HepG2 (cell line): ENCODE data around the gene PIM3. TPM values are rescaled to one million over a fixed set of nuclear protein-coding genes. Genes with fewer than 3 reads are reported as not detected.

ENCODE experiments used
- AKAP8 ChIP-seq: sonication (generic); formaldehyde crosslinking; IDR thresholded peaks from 2 replicates; pipeline ENCODE4 v1.5.1; 2020; ENCODE audit warnings: mild to moderate bottlenecking, missing genetic modification reagents
- CENPX ChIP-seq: sonication (generic); formaldehyde crosslinking; IDR thresholded peaks from 2 replicates; pipeline ENCODE4 v1.9.0; 2021; ENCODE audit warnings: mild to moderate bottlenecking, missing genetic modification reagents, moderate library complexity
- DMAP1 ChIP-seq: IDR thresholded peaks from 2 replicates; pipeline ENCODE4 v1.6.1; 2016
- GLI4 ChIP-seq: sonication (generic); formaldehyde crosslinking; IDR thresholded peaks from 2 replicates; pipeline ENCODE4 v1.5.1; 2020; ENCODE audit warnings: missing genetic modification reagents, mild to moderate bottlenecking, moderate library complexity, borderline replicate concordance
- HDAC2 ChIP-seq: sonication (generic); formaldehyde crosslinking; IDR thresholded peaks from 2 replicates; pipeline ENCODE4 v1.4.0; 2020; ENCODE audit warnings: missing genetic modification reagents
- HNF4A ChIP-seq: sonication (generic); formaldehyde crosslinking; IDR thresholded peaks from 2 replicates; pipeline ENCODE4 v1.4.0; 2020; ENCODE audit warnings: missing genetic modification reagents
- KDM1A ChIP-seq: IDR thresholded peaks from 2 replicates; pipeline ENCODE4 v1.6.1; 2016; ENCODE audit warnings: missing compliant biosample characterization
- KDM5B ChIP-seq: sonication (generic); formaldehyde crosslinking; IDR thresholded peaks from 2 replicates; pipeline ENCODE4 v1.4.0; 2020; ENCODE audit warnings: missing genetic modification reagents, mild to moderate bottlenecking, borderline replicate concordance
- MEF2D ChIP-seq: sonication (generic); formaldehyde crosslinking; IDR thresholded peaks from 2 replicates; pipeline ENCODE4 v1.5.1; 2020; ENCODE audit warnings: mild to moderate bottlenecking, missing genetic modification reagents
- MZF1 ChIP-seq: sonication (generic); formaldehyde crosslinking; IDR thresholded peaks from 2 replicates; pipeline ENCODE4 v1.8.1; 2023; ENCODE audit warnings: mild to moderate bottlenecking, missing genetic modification reagents, borderline replicate concordance
- NR2C2 ChIP-seq: sonication (generic); formaldehyde crosslinking; IDR thresholded peaks from 2 replicates; pipeline ENCODE4 v1.4.0; 2020; ENCODE audit warnings: missing genetic modification reagents, mild to moderate bottlenecking, moderate library complexity, borderline replicate concordance
- NR2F1 ChIP-seq, 2 experiments: fragments of 450-650 bp in 1 of 2; formaldehyde crosslinking in 1 of 2; IDR thresholded peaks; 2 replicates each; pipeline versions ENCODE4 v1.5.0 to v1.6.1; 2016 to 2020; ENCODE audit warnings: mild to moderate bottlenecking in 1 of 2, missing compliant biosample characterization in 1 of 2, missing genetic modification reagents in 1 of 2, moderate library complexity in 1 of 2
- RELA ChIP-seq: sonication (generic); formaldehyde crosslinking; IDR thresholded peaks from 2 replicates; pipeline ENCODE4 v1.4.0; 2020; ENCODE audit warnings: missing genetic modification reagents
- SRF ChIP-seq: IDR thresholded peaks from 2 replicates; pipeline ENCODE4 v1.6.1; 2011; ENCODE audit warnings: mild to moderate bottlenecking, low read depth, low read length, moderate library complexity
- SSRP1 ChIP-seq: IDR thresholded peaks from 2 replicates; pipeline ENCODE4 v1.6.1; 2016; ENCODE audit warnings: control low read depth
- ZFP62 ChIP-seq: sonication (generic); formaldehyde crosslinking; IDR thresholded peaks from 2 replicates; pipeline ENCODE4 v1.4.0; 2020; ENCODE audit warnings: missing genetic modification reagents
- ZNF263 ChIP-seq: sonication (generic); formaldehyde crosslinking; IDR thresholded peaks from 2 replicates; pipeline ENCODE4 v1.4.0; 2020; ENCODE audit warnings: missing genetic modification reagents
- ZNF280D ChIP-seq: sonication (generic); formaldehyde crosslinking; IDR thresholded peaks from 2 replicates; pipeline ENCODE4 v1.5.1; 2020; ENCODE audit warnings: mild to moderate bottlenecking, missing genetic modification reagents
- ZNF30 ChIP-seq: sonication (generic); formaldehyde crosslinking; IDR thresholded peaks from 2 replicates; pipeline ENCODE4 v1.5.0; 2020; ENCODE audit warnings: mild to moderate bottlenecking, missing genetic modification reagents
- ZNF7 ChIP-seq: IDR thresholded peaks from 2 replicates; pipeline ENCODE4 v1.6.1; 2016; ENCODE audit warnings: missing biosample characterization, missing genetic modification reagents
- ZNF747 ChIP-seq: sonication (generic); formaldehyde crosslinking; IDR thresholded peaks from 2 replicates; pipeline ENCODE4 v1.8.1; 2023; ENCODE audit warnings: missing genetic modification reagents, mild to moderate bottlenecking, borderline replicate concordance
- polyA plus RNA-seq, 8 experiments: library from polyadenylated mRNA; depleted of rRNA in 3 of 8; stranded (reverse) in 7 of 8; unstranded in 1 of 8; fragments of >200 nt; fragmentation: Illumina TruSeq in 4 of 8; extraction: Trizol in 4 of 8; gene quantifications; 2 replicates each; pipeline versions ENCODE4 v1.2.1 to v1.2.3, GENCODE V29; 2011 to 2016; ENCODE audit warnings: low read depth in 4 of 8, missing spikeins in 1 of 8, mixed read lengths in 1 of 8; ENCODE audit not compliant: insufficient read depth in 1 of 8
- total RNA-seq, 5 experiments: library from RNA; depleted of rRNA; stranded (reverse); fragments of >200 nt; fragmentation: Illumina TruSeq; extraction: Trizol; gene quantifications; 2 replicates each; pipeline ENCODE4 v1.2.3, GENCODE V29; 2016; ENCODE audit warnings: low read depth in 1 of 5
- TF ChIP-seq, protein P1 (sequence below): sonication (generic); formaldehyde crosslinking; IDR thresholded peaks from 2 replicates; pipeline ENCODE4 v1.5.0; 2020; ENCODE audit warnings: missing genetic modification reagents
- TF ChIP-seq, protein P2 (sequence below): sonication (generic); formaldehyde crosslinking; IDR thresholded peaks from 2 replicates; pipeline ENCODE4 v1.5.0; 2020; ENCODE audit warnings: missing genetic modification reagents
- TF ChIP-seq, protein P3 (sequence below): sonication (generic); formaldehyde crosslinking; IDR thresholded peaks from 2 replicates; pipeline ENCODE4 v1.4.0; 2020; ENCODE audit warnings: missing genetic modification reagents

The PIM3 gene
- total and polyA plus RNA-seq, 2 of the 13 experiments (the other 11 are each of a cell fraction or from before 2014, with no cell fraction given) = 21.6 to 31.2 TPM

- 0 out of 2 replicates have a peak, but pooled peaks have one; percentile 69 for TF ChIP-seq ZNF280D (CRISPR knock-in tag)
- no peak for TF ChIP-seq ZNF747 (CRISPR knock-in tag)
- TF ChIP-seq NR2C2 (CRISPR knock-in tag) = no peak
- no peak; the same call in 1 of the 2 replicates for TF ChIP-seq ZNF263
- TF ChIP-seq HDAC2 (CRISPR knock-in tag) = peak; percentile 29; the same call in 1 of the 2 replicates
- peak in 1 of 2 experiments; percentile 45; a peak in 1 of 4 replicates for TF ChIP-seq NR2F1 (CRISPR knock-in tag; IDR thresholded peaks at IDR 0.05)
- TF ChIP-seq MEF2D (CRISPR knock-in tag) = no peak
- peak; percentile 65; the same call in 1 of the 2 replicates for TF ChIP-seq RELA (CRISPR knock-in tag)
- no peak for TF ChIP-seq CENPX
- no peak for TF ChIP-seq AKAP8 (CRISPR knock-in tag)
- TF ChIP-seq, protein P1, sequence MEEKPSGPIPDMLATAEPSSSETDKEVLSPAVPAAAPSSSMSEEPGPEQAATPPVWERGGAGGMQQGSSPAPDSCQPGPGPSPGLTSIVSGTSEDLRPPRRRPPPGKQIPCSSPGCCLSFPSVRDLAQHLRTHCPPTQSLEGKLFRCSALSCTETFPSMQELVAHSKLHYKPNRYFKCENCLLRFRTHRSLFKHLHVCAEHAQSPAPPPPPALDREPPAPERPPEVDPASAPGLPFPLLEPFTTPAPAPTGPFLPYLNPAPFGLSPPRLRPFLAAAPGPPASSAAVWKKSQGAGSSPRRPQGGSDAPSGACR (CRISPR knock-in tag) = no peak
- TF ChIP-seq, protein P2, sequence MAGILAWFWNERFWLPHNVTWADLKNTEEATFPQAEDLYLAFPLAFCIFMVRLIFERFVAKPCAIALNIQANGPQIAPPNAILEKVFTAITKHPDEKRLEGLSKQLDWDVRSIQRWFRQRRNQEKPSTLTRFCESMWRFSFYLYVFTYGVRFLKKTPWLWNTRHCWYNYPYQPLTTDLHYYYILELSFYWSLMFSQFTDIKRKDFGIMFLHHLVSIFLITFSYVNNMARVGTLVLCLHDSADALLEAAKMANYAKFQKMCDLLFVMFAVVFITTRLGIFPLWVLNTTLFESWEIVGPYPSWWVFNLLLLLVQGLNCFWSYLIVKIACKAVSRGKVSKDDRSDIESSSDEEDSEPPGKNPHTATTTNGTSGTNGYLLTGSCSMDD (CRISPR knock-in tag) = no peak
- no peak for TF ChIP-seq ZNF30 (CRISPR knock-in tag)
- no peak for TF ChIP-seq ZFP62 (CRISPR knock-in tag)
- TF ChIP-seq, protein P3, sequence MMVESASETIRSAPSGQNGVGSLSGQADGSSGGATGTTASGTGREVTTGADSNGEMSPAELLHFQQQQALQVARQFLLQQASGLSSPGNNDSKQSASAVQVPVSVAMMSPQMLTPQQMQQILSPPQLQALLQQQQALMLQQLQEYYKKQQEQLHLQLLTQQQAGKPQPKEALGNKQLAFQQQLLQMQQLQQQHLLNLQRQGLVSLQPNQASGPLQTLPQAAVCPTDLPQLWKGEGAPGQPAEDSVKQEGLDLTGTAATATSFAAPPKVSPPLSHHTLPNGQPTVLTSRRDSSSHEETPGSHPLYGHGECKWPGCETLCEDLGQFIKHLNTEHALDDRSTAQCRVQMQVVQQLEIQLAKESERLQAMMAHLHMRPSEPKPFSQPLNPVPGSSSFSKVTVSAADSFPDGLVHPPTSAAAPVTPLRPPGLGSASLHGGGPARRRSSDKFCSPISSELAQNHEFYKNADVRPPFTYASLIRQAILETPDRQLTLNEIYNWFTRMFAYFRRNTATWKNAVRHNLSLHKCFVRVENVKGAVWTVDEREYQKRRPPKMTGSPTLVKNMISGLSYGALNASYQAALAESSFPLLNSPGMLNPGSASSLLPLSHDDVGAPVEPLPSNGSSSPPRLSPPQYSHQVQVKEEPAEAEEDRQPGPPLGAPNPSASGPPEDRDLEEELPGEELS (CRISPR knock-in tag) = peak; percentile 51
- peak; percentile 57 for TF ChIP-seq DMAP1 (CRISPR knock-in tag)
- no peak for TF ChIP-seq SRF
- TF ChIP-seq HNF4A (CRISPR knock-in tag) = peak; percentile 65
- no peak for TF ChIP-seq GLI4 (CRISPR knock-in tag)
- 0 out of 2 replicates have a peak, but pooled peaks have one; percentile 43 for TF ChIP-seq KDM1A (CRISPR knock-in tag)
- TF ChIP-seq MZF1 (CRISPR knock-in tag) = no peak
- TF ChIP-seq ZNF7 = no peak
- no peak for TF ChIP-seq SSRP1 (CRISPR knock-in tag)
- TF ChIP-seq KDM5B (CRISPR knock-in tag) = peak; percentile 62; the same call in 1 of the 2 replicates
These were observed 8.3 kb upstream of the PIM3 start (continued) for GRCh38 chr22:49951986-49952896.
